GM12864 (cell line): ENCODE results near the gene JPT2.

Experiments used
- DNase-seq: peaks from one replicate; pipeline ENCODE4 v3.0.0-alpha.2; 2011; ENCODE audit warnings: low read depth
- H3K4me3 ChIP-seq: 2 replicates; pipeline ENCODE4 v1.5.1; 2011; ENCODE audit warnings: mild to moderate bottlenecking, low read depth, low read length, control low read depth
- TF ChIP-seq, protein P1 (sequence below): IDR thresholded peaks from 2 replicates; pipeline ENCODE4 v1.5.1; 2011; ENCODE audit warnings: low read depth, mild to moderate bottlenecking, moderate library complexity, low read length, control low read depth, inconsistent platforms; ENCODE audit errors: missing control alignments

JPT2 gene

DNA sequence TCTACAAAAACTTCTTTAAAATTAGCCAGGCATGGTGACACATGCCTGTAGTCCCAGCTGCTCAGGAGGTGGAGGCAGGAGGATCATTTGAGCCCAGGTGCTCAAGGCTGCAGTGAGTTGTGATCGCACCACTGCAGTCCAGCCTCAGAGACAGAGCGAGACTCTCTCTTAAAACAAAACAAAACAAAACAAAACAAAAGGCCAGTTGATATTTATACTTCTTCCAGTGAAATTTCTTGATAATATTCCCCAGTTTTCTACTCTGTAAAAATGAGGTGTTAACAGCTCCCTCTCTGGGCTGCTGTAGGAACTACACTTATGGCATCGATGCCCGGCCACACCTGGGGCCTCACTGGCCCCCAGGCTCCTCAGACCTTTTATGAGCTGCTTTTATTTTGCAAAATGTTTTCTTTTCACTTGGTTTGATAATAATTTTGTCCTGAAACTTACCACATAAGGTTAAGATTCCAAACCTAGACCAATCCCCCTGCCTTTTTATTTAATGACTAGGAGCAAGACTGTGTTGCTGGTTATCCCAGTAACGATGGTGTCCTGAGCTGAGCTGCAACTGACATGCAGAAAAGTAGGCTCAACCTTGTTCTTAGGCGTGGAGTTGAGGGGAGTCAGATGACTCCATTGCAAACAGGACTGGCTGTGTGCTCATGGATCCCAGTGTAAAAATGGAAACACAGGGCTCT, 45.5 kb downstream of the JPT2 start:
- no peak for DNase-seq
- no peak overlapping the region for H3K4me3 ChIP-seq
- TF ChIP-seq, protein P1, sequence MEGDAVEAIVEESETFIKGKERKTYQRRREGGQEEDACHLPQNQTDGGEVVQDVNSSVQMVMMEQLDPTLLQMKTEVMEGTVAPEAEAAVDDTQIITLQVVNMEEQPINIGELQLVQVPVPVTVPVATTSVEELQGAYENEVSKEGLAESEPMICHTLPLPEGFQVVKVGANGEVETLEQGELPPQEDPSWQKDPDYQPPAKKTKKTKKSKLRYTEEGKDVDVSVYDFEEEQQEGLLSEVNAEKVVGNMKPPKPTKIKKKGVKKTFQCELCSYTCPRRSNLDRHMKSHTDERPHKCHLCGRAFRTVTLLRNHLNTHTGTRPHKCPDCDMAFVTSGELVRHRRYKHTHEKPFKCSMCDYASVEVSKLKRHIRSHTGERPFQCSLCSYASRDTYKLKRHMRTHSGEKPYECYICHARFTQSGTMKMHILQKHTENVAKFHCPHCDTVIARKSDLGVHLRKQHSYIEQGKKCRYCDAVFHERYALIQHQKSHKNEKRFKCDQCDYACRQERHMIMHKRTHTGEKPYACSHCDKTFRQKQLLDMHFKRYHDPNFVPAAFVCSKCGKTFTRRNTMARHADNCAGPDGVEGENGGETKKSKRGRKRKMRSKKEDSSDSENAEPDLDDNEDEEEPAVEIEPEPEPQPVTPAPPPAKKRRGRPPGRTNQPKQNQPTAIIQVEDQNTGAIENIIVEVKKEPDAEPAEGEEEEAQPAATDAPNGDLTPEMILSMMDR: peak; percentile 79

DNA sequence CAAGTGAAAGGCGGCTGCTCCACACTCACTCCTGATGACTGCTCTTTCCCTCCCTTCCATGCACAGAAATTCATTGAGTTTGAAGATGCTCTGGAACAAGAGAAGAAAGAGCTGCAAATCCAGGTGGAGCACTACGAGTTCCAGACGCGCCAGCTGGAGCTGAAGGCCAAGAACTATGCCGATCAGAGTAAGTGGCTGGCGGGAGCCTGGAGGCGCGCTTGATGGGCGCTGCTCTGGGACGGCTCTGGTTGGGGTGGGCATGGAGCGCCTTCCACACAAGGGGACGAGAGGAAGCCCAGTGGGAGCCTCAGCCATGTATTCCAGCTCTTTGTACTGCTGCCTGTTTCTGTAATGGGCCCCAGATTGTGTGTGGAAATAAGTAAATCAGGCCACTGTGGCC, 46.4 kb downstream of the JPT2 start:
- DNase-seq: no peak
- TF ChIP-seq, protein P1: no peak
- H3K4me3 ChIP-seq: no peak overlapping the region

- TF ChIP-seq, protein P1: no peak
- DNase-seq: no peak
- no peak overlapping the region for H3K4me3 ChIP-seq
Observed at GRCh38 chr16:1726661-1727502, 48.8 kb downstream of the JPT2 start.

DNA sequence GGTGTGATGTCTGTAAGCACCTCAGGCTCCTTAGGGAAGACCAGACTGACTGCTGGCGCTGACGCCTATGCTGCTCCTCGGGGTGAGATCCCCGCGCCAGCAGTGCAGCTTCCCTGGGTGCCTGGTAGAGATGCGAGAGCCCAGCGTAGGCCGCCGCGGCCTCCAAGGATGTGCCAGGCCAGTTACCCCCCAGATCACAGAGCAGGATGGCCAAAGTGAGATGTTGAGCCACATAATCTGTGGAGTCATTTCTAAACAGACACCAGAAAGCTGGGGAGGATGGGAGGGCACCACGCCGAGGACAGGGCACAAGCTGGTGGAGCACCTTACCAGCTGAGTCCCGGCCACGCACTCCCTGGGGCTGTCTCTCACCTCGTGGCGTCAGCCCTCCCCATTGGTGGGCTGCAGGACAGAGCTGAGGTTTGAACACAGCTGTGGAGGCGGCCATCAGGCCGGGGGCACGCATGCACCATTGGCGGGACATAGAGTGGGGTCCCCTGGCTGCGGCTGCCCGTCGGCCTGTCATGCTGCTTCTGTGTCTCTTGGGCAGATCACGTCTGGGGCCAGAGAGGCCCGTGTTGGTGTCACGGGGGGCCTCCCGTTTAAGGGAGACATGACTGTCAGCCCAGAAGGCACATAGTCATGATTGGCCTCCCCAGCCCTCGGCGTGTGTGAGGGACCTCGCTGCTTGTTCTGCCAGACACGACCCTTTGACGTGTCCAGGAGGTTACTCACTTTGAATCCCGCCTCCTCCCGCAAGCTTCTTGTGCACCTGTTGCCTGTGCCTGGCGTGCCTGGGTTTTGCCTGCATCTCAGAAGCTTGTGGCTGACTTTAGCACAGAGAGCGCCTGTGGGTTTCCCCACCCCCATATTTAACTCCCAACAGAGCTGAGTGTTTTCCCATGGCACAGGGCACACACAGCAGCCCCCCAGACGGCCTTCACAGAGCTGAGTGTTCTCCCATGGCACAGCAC, 49.9 kb downstream of the JPT2 start:
- H3K4me3 ChIP-seq: no peak overlapping the region
- DNase-seq: no peak
- TF ChIP-seq, protein P1: no peak

GRCh38 chr16:1729026-1729425, 50.9 kb downstream of the JPT2 start:
- TF ChIP-seq, protein P1: no peak
- H3K4me3 ChIP-seq: no peak overlapping the region
- no peak for DNase-seq

DNA sequence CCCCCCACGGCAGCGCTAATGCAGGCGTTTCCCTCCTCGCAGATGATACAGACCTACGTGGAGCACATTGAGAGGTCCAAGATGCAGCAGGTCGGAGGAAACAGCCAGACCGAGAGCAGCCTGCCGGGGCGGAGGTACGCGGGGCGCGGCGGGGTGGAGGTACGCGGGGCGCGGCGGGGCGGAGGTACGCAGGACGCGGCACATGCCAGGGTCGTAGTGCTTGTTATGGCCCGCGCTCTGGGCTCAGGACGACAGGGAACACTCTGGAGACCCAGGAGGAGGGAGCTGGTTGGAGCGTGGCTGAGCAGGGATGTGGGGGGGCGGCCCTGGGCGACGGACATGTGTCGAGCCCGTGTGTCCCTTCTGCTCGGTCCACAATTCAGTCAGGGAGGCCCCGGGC, 51.4 kb downstream of the JPT2 start:
- DNase-seq: no peak
- TF ChIP-seq, protein P1: no peak
- H3K4me3 ChIP-seq: no peak overlapping the region
